Measurements from ENCODE around the gene CHRM2.

CHRM2 gene

GRCh38 chr7:136964347-136964746 lies 95.9 kb downstream of the CHRM2 start:
- DNase-seq = no peak
- Histone ChIP-seq H3K4me1 (ENCODE audit: insufficient read depth, low read length) (no peaks in the 10 kb centered on the region), H3K36me3 (ENCODE audit: insufficient read depth, low read length) (no peaks in the 10 kb centered on the region), H3K9me3 (ENCODE audit: insufficient read depth, low read length, severe bottlenecking) (peaks cover under 1% of the 10 kb centered on the region), H3K9ac (ENCODE audit: low read depth, low read length) (no peak overlapping the region), H3K27me3 (ENCODE audit: insufficient read depth, low read length, poor library complexity) (no peaks in the 10 kb centered on the region), H4K20me1 (ENCODE audit: insufficient read depth, low read length) (no peaks in the 10 kb centered on the region), H3K79me2 (ENCODE audit: insufficient read depth, low read length) (no peaks in the 10 kb centered on the region), H3K4me3 (ENCODE audit: low read depth in 1 of 2, low read length in 2 of 2) (no peak overlapping the region), H3K27ac (ENCODE audit: low read length) (no peak overlapping the region), H3K4me2 (ENCODE audit: insufficient read depth, low read length) (no peak overlapping the region), H2AFZ (ENCODE audit: low read depth, low read length) (no peak overlapping the region)
- TF ChIP-seq EZH2 (IDR thresholded peaks at IDR 0.05; ENCODE audit: borderline replicate concordance, low read depth, low read length, severe bottlenecking) (no peak), CTCF (IDR thresholded peaks at IDR 0.05; ENCODE audit: borderline replicate concordance, extremely low read depth, low read length, poor library complexity, severe bottlenecking) (no peak)
- no peak for ATAC-seq (ENCODE audit: insufficient read depth, low read depth)

DNA sequence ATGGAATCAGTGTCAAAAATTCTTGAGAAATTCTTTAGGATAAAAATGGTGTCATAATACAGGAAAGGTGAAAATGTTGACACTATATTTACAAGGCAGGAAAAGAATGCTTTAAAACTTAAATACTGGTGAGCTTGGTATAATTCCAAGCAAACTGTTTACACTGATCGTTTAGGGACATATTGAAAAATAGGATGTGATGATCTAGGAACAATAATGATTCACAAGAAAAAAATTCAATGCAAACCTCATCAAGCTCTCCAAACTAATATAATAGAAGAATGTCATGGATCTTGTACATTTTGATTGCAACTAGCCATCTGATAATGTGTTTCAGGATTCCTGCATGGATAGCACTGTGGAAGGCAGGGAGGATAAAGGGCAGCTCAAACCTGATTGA lies 98.4 kb downstream of the CHRM2 start:
- DNase-seq (no peak), ATAC-seq (ENCODE audit: insufficient read depth, low read depth) (no peak)
- no peak overlapping the region for H3K4me3 ChIP-seq (ENCODE audit: low read depth in 1 of 2, low read length in 2 of 2)
- no peak for TF ChIP-seq CTCF (IDR thresholded peaks at IDR 0.05; ENCODE audit: borderline replicate concordance, extremely low read depth, low read length, poor library complexity, severe bottlenecking)
- TF ChIP-seq EZH2 (IDR thresholded peaks at IDR 0.05; ENCODE audit: borderline replicate concordance, low read depth, low read length, severe bottlenecking) = no peak
- H3K79me2 ChIP-seq (ENCODE audit: insufficient read depth, low read length) = no peaks in the 10 kb centered on the region
- no peaks in the 10 kb centered on the region for H3K27me3 ChIP-seq (ENCODE audit: insufficient read depth, low read length, poor library complexity)
- H3K9me3 ChIP-seq (ENCODE audit: insufficient read depth, low read length, severe bottlenecking) = no peaks in the 10 kb centered on the region
- H3K27ac ChIP-seq (ENCODE audit: low read length) = no peak overlapping the region
- no peaks in the 10 kb centered on the region for H3K36me3 ChIP-seq (ENCODE audit: insufficient read depth, low read length)
- no peak overlapping the region for H3K4me2 ChIP-seq (ENCODE audit: insufficient read depth, low read length)
- no peak overlapping the region for H2AFZ ChIP-seq (ENCODE audit: low read depth, low read length)
- H4K20me1 ChIP-seq (ENCODE audit: insufficient read depth, low read length) = no peaks in the 10 kb centered on the region
- H3K4me1 ChIP-seq (ENCODE audit: insufficient read depth, low read length) = no peaks in the 10 kb centered on the region
- no peak overlapping the region for H3K9ac ChIP-seq (ENCODE audit: low read depth, low read length)

DNA sequence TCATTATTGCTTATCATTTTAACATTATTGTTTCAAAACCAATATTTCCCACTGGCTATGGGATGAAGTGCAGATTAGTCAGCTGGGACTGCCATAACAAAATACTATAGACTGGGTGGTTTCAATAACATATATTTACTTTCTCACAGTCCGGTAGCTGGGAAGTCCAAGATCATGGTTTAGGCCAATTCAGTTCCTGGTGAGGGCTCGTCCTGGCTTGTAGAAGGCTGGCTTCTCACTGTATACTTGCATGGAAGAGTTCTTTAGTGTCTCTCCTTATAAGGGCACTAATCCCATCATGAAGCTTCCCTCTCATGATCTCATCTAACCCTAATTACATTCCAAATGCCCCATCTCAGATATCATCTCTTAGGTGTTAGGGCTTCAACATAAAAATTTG lies 101.3 kb downstream of the CHRM2 start:
- ATAC-seq (ENCODE audit: insufficient read depth, low read depth) (no peak), DNase-seq (no peak)
- H3K79me2 ChIP-seq (ENCODE audit: insufficient read depth, low read length) = no peaks in the 10 kb centered on the region
- no peak overlapping the region for H2AFZ ChIP-seq (ENCODE audit: low read depth, low read length)
- no peaks in the 10 kb centered on the region for H3K4me1 ChIP-seq (ENCODE audit: insufficient read depth, low read length)
- no peak overlapping the region for H3K4me3 ChIP-seq (ENCODE audit: low read depth in 1 of 2, low read length in 2 of 2)
- TF ChIP-seq EZH2 (IDR thresholded peaks at IDR 0.05; ENCODE audit: borderline replicate concordance, low read depth, low read length, severe bottlenecking) (no peak), CTCF (IDR thresholded peaks at IDR 0.05; ENCODE audit: borderline replicate concordance, extremely low read depth, low read length, poor library complexity, severe bottlenecking) (no peak)
- no peaks in the 10 kb centered on the region for H3K27me3 ChIP-seq (ENCODE audit: insufficient read depth, low read length, poor library complexity)
- no peaks in the 10 kb centered on the region for H3K36me3 ChIP-seq (ENCODE audit: insufficient read depth, low read length)
- no peak overlapping the region for H3K9ac ChIP-seq (ENCODE audit: low read depth, low read length)
- no peaks in the 10 kb centered on the region for H3K9me3 ChIP-seq (ENCODE audit: insufficient read depth, low read length, severe bottlenecking)
- H4K20me1 ChIP-seq (ENCODE audit: insufficient read depth, low read length) = no peaks in the 10 kb centered on the region
- no peak overlapping the region for H3K4me2 ChIP-seq (ENCODE audit: insufficient read depth, low read length)
- H3K27ac ChIP-seq (ENCODE audit: low read length) = no peak overlapping the region

DNA sequence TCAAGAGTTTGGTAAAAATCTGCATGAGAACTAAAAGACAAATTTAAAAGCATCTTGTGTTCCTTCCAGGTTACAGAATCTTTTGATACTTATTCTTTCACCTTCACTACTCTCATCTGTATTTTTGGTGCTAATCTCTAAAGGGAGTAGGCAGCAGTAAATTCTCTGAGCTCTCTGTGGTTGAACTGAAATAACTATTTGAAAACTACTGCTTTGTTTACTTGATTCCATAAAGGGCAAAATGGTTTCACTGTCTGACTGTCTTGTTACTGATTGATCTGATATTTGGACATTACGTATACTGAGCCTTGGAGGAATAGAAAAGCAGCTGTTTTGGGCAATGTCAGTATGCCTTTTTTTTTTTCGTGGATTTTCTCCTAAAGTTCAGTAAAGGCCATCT lies 103.3 kb downstream of the CHRM2 start:
- no peaks in the 10 kb centered on the region for H3K36me3 ChIP-seq (ENCODE audit: insufficient read depth, low read length)
- ATAC-seq (ENCODE audit: insufficient read depth, low read depth) = no peak
- no peaks in the 10 kb centered on the region for H3K27me3 ChIP-seq (ENCODE audit: insufficient read depth, low read length, poor library complexity)
- H2AFZ ChIP-seq (ENCODE audit: low read depth, low read length) = no peak overlapping the region
- H4K20me1 ChIP-seq (ENCODE audit: insufficient read depth, low read length) = no peaks in the 10 kb centered on the region
- H3K9me3 ChIP-seq (ENCODE audit: insufficient read depth, low read length, severe bottlenecking) = no peaks in the 10 kb centered on the region
- no peaks in the 10 kb centered on the region for H3K4me1 ChIP-seq (ENCODE audit: insufficient read depth, low read length)
- H3K79me2 ChIP-seq (ENCODE audit: insufficient read depth, low read length) = no peaks in the 10 kb centered on the region
- H3K4me3 ChIP-seq (ENCODE audit: low read depth in 1 of 2, low read length in 2 of 2) = no peak overlapping the region
- H3K27ac ChIP-seq (ENCODE audit: low read length) = no peak overlapping the region
- no peak overlapping the region for H3K4me2 ChIP-seq (ENCODE audit: insufficient read depth, low read length)
- DNase-seq = no peak
- no peak overlapping the region for H3K9ac ChIP-seq (ENCODE audit: low read depth, low read length)
- TF ChIP-seq CTCF (IDR thresholded peaks at IDR 0.05; ENCODE audit: borderline replicate concordance, extremely low read depth, low read length, poor library complexity, severe bottlenecking) (no peak), EZH2 (IDR thresholded peaks at IDR 0.05; ENCODE audit: borderline replicate concordance, low read depth, low read length, severe bottlenecking) (no peak)

All from DND-41 (cell line).